Measurements from ENCODE around the gene NPAS4. TPM values are rescaled to one million over a fixed set of nuclear protein-coding genes. Genes with fewer than 3 reads are reported as not detected.

NPAS4 gene
- total RNA-seq, 1 experiment from 2014 or later = 1.6 TPM

- Histone ChIP-seq H2BK12ac (ENCODE audit: insufficient read length, low read depth, low read length) (no peak overlapping the region), H2BK120ac (ENCODE audit: low read depth, low read length, poor library complexity, severe bottlenecking) (no peak overlapping the region), H3K9ac (ENCODE audit: extremely low read depth, insufficient read length, low read length) (no peak overlapping the region), H3K9me3 (ENCODE audit: control insufficient read depth, low read depth, low read length) (no peaks in the 10 kb centered on the region), H4K91ac (ENCODE audit: insufficient read length, low read depth, low read length) (no peak overlapping the region), H3K4me2 (ENCODE audit: insufficient read depth, insufficient read length, low read length) (no peak overlapping the region), H2AK5ac (ENCODE audit: insufficient read length, low read length) (no peak overlapping the region), H3K18ac (ENCODE audit: insufficient read length, low read depth, low read length) (no peak overlapping the region), H3K27me3 (ENCODE audit: insufficient read depth, low read length) (peaks cover 19% of the 10 kb centered on the region; the same call in 1 of the 2 replicates), H2BK20ac (ENCODE audit: low read depth, low read length, poor library complexity, severe bottlenecking) (no peak overlapping the region), H3K23me2 (ENCODE audit: insufficient read length, low read depth, low read length, poor library complexity, severe bottlenecking) (peaks cover 18% of the 10 kb centered on the region), H3K27ac (ENCODE audit: insufficient read length, low read depth, low read length) (no peak overlapping the region), H3K14ac (ENCODE audit: insufficient read depth, low read length) (no peak overlapping the region), H2AFZ (ENCODE audit: low read length) (no peak overlapping the region), H2BK5ac (ENCODE audit: insufficient read length, low read length) (no peak overlapping the region), H3K4me1 (ENCODE audit: insufficient read depth, low read length) (peaks cover 15% of the 10 kb centered on the region), H4K5ac (ENCODE audit: insufficient read length, low read depth, low read length) (no peak overlapping the region), H4K20me1 (ENCODE audit: control insufficient read depth, insufficient read depth, insufficient read length) (no peaks in the 10 kb centered on the region), H3T11ph (ENCODE audit: low read length) (no peak overlapping the region), H3K56ac (ENCODE audit: insufficient read length, low read depth, low read length) (no peak overlapping the region), H3K4ac (ENCODE audit: low read depth, low read length) (no peak overlapping the region), H4K8ac (replicated peaks; ENCODE audit: insufficient read length, low read depth, low read length) (no peak overlapping the region), H3K79me1 (ENCODE audit: insufficient read depth, low read depth, low read length, poor library complexity, severe bottlenecking) (no peaks in the 10 kb centered on the region), H3K23ac (ENCODE audit: insufficient read length, low read depth, low read length) (no peak overlapping the region), H2BK15ac (ENCODE audit: low read depth, low read length) (no peak overlapping the region), H3K79me2 (ENCODE audit: insufficient read depth, low read length) (no peaks in the 10 kb centered on the region)
- Mint-ChIP-seq H3K4me3 (peak overlapping the region in 1 of 2 experiments; percentile 74; a peak in 3 of 5 replicates), H3K9me3 (no peaks in the 10 kb centered on the region; a peak in 1 of 5 replicates), H3K27me3 (ENCODE audit: low read depth) (peaks cover 36% of the 10 kb centered on the region), H3K36me3 (ENCODE audit: insufficient read depth in 1 of 3, low read depth in 3 of 3) (peaks cover 0 to 2% (median 1%) of the 10 kb centered on the region in 3 experiments; a peak in 3 of 7 replicates), H3K4me1 (peaks cover 58% of the 10 kb centered on the region in 2 experiments), H3K27ac (no peak overlapping the region)
- TF ChIP-seq CTCF (conservative IDR thresholded peaks at IDR 0.05) = no peak
- no peak for DNase-seq
- no CpG with 5 or more reads among the region's 3 CpGs for WGBS (ENCODE audit: extremely low coverage, insufficient read length, low lambda C conversion rate)
Measured at GRCh38 chr11:66418986-66419308, 1.9 kb upstream of the NPAS4 start.
